Ishikawa (cell line): ENCODE measurements around the gene TRA2A.

Experiments
- CEBPB ChIP-seq: IDR thresholded peaks from 2 replicates; pipeline ENCODE4 v1.6.1; 2012
- CREB1 ChIP-seq: IDR thresholded peaks from 2 replicates; pipeline ENCODE4 v1.6.1; 2012; ENCODE audit warnings: low read depth
- EGR1 ChIP-seq: IDR thresholded peaks from 2 replicates; pipeline ENCODE4 v1.6.1; 2012
- EP300 ChIP-seq: IDR thresholded peaks from 2 replicates; pipeline ENCODE4 v1.6.1; 2012; ENCODE audit warnings: borderline replicate concordance
- FOXM1 ChIP-seq: IDR thresholded peaks from 2 replicates; pipeline ENCODE4 v1.6.1; 2012; ENCODE audit warnings: low read depth, borderline replicate concordance
- MAX ChIP-seq: IDR thresholded peaks from 2 replicates; pipeline ENCODE4 v1.6.1; 2012
- NFIC ChIP-seq: IDR thresholded peaks from 2 replicates; pipeline ENCODE4 v1.6.1; 2012
- RAD21 ChIP-seq: IDR thresholded peaks from 2 replicates; pipeline ENCODE4 v1.6.1; 2012; ENCODE audit warnings: low read depth
- REST ChIP-seq: IDR thresholded peaks from 2 replicates; pipeline ENCODE4 v1.6.1; 2012; ENCODE audit warnings: low read depth, mild to moderate bottlenecking
- TAF1 ChIP-seq: IDR thresholded peaks from 2 replicates; pipeline ENCODE4 v1.6.1; 2012; ENCODE audit warnings: low read depth, mild to moderate bottlenecking
- TCF12 ChIP-seq: IDR thresholded peaks from 2 replicates; pipeline ENCODE4 v1.6.1; 2012; ENCODE audit warnings: low read depth
- TEAD4 ChIP-seq: IDR thresholded peaks from 2 replicates; pipeline ENCODE4 v1.6.1; 2012
- YY1 ChIP-seq: IDR thresholded peaks from 2 replicates; pipeline ENCODE4 v1.6.1; 2012; ENCODE audit warnings: low read depth
- ZBTB7A ChIP-seq: IDR thresholded peaks from 2 replicates; pipeline ENCODE4 v1.6.1; 2012; ENCODE audit warnings: low read depth
- TF ChIP-seq, protein P1 (sequence below): IDR thresholded peaks from 2 replicates; pipeline ENCODE4 v1.6.1; 2012

TRA2A gene

GRCh38 chr7:23475576-23475839 is 56.3 kb downstream of the TRA2A start:
- TF ChIP-seq TAF1 (no peak), FOXM1 (no peak), YY1 (no peak), CREB1 (no peak), REST (no peak), TEAD4 (no peak), NFIC (no peak), MAX (no peak), EP300 (no peak), RAD21 (no peak)
- TF ChIP-seq, protein P1, sequence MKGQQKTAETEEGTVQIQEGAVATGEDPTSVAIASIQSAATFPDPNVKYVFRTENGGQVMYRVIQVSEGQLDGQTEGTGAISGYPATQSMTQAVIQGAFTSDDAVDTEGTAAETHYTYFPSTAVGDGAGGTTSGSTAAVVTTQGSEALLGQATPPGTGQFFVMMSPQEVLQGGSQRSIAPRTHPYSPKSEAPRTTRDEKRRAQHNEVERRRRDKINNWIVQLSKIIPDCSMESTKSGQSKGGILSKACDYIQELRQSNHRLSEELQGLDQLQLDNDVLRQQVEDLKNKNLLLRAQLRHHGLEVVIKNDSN = no peak

GRCh38 chr7:23474829-23475575 is 56.8 kb downstream of the TRA2A start:
- TF ChIP-seq EGR1 (no peak), TAF1 (no peak), RAD21 (no peak)
- TF ChIP-seq, protein P1 = no peak

DNA sequence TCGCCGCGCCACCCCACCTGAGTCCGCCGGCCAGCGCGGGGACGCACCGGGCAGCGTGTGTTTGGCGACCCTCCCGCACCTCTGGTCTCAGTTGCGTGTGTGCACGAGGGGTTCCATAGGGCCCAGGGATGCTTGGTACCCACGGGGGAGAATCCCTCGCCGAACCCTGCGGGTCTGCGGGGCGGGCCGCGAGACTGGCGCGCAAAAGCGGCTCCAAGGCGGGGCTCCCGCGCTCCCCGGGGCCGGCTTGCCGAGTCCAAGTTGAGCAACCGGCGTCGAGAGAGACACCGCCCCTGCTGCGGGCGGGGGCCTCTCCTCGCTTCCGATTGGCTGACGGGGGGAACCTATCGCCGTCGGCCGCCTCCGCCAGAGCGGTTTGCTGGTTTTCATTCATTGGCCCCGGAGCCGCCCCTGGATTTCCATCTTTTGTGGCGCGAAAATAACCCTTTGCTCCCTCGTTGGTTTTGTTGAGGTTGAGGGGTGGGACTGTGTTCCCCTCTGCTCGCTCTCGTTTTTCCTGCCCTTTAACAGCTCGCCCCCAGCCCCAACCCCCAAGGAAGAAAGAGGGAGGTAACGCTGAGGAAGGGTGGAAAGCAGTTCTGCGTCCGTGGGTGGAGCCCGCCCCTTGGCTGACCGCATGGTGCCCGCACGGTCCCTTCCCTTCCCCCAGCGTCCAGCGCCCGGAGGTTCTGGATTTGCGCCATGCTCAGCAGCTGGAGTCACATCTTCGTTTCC is 57.5 kb downstream of the TRA2A start:
- TF ChIP-seq FOXM1 (no peak), EGR1 (peak; percentile 61; the same call in 1 of the 2 replicates), REST (no peak), ZBTB7A (peak; percentile 89; the same call in 1 of the 2 replicates), EP300 (peak; percentile 45; the same call in 1 of the 2 replicates), YY1 (peak; percentile 26; the same call in 1 of the 2 replicates), TCF12 (peak; percentile 47), TAF1 (peak; percentile 72), MAX (peak; percentile 90), CEBPB (peak; percentile 93), CREB1 (no peak), NFIC (peak; percentile 54), RAD21 (no peak), TEAD4 (0 out of 2 replicates have a peak, but pooled peaks have one; percentile 28)
- TF ChIP-seq, protein P1 = no peak; the same call in 1 of the 2 replicates

DNA sequence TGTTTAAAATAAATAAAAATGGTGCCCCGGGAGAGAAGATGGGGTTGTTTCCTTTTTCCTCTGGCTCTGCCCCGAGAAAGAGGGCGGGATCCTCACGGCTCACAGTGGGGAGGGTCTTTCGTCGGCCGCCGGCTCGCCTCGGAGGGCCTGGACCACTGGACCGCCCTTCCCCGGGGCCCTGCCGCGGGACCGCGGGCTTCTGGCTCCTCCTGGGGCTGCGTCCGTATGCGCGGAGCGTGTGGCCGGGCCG is 58.0 kb downstream of the TRA2A start:
- TF ChIP-seq REST = no peak
- TF ChIP-seq NFIC = no peak
- TF ChIP-seq EP300 = no peak
- no peak for TF ChIP-seq MAX
- no peak for TF ChIP-seq EGR1
- no peak for TF ChIP-seq TCF12
- TF ChIP-seq ZBTB7A = no peak; the same call in none of the 2 replicates
- no peak for TF ChIP-seq TEAD4
- TF ChIP-seq, protein P1 = no peak
- no peak for TF ChIP-seq TAF1
- no peak for TF ChIP-seq RAD21
- TF ChIP-seq YY1 = no peak
- no peak for TF ChIP-seq CEBPB
- TF ChIP-seq FOXM1 = no peak
- no peak for TF ChIP-seq CREB1
